ENCODE measurements around the gene ZNF76. TPM values are rescaled to one million over a fixed set of nuclear protein-coding genes. Genes with fewer than 3 reads are reported as not detected.

ZNF76 gene
- polyA plus RNA-seq, 2 of the 4 experiments (the other 2 are of a cell fraction) = 7.9 to 10.5 TPM

Other genes starting within 250 kb of the ZNF76 start
- 0.06 and 0.11 TPM in 2 replicates for gene TCP11, start 118.4 kb upstream of the ZNF76 start, polyA plus RNA-seq (2011; rRNA removed)
- gene TCP11, start 118.4 kb upstream of the ZNF76 start, polyA plus RNA-seq (2017; fragmentation: RNase III; extraction: RNeasy Plus Mini Kit Qiagen cat#74134 plus additional on column Dnase treatment) = not detected in 3 replicates
- gene SCUBE3, start 45.8 kb upstream of the ZNF76 start, polyA plus RNA-seq (2011; rRNA removed) = 0.06 and 0.09 TPM in 2 replicates
- gene SCUBE3, start 45.8 kb upstream of the ZNF76 start, polyA plus RNA-seq (2017; fragmentation: RNase III; extraction: RNeasy Plus Mini Kit Qiagen cat#74134 plus additional on column Dnase treatment) = 0.07 to 0.13 TPM (median 0.09 TPM) in 3 replicates
- gene DEF6, start 38.1 kb downstream of the ZNF76 start, polyA plus RNA-seq (2011; rRNA removed) = 0.05 and 0.13 TPM in 2 replicates
- gene DEF6, start 38.1 kb downstream of the ZNF76 start, polyA plus RNA-seq (2017; fragmentation: RNase III; extraction: RNeasy Plus Mini Kit Qiagen cat#74134 plus additional on column Dnase treatment) = 0.05 to 0.08 TPM (median 0.07 TPM) in 3 replicates
- 3.8 and 4.1 TPM in 2 replicates for gene PPARD, start 82.8 kb downstream of the ZNF76 start, polyA plus RNA-seq (2011; rRNA removed)
- 5.1 to 5.9 TPM (median 5.4 TPM) in 3 replicates for gene PPARD, start 82.8 kb downstream of the ZNF76 start, polyA plus RNA-seq (2017; fragmentation: RNase III; extraction: RNeasy Plus Mini Kit Qiagen cat#74134 plus additional on column Dnase treatment)
- 3.5 and 3.7 TPM in 2 replicates for gene FANCE, start 192.6 kb downstream of the ZNF76 start, polyA plus RNA-seq (2011; rRNA removed)
- 3.1 to 3.7 TPM (median 3.3 TPM) in 3 replicates for gene FANCE, start 192.6 kb downstream of the ZNF76 start, polyA plus RNA-seq (2017; fragmentation: RNase III; extraction: RNeasy Plus Mini Kit Qiagen cat#74134 plus additional on column Dnase treatment)
- 1,645 and 1,707 TPM in 2 replicates for gene RPL10A, start 208.7 kb downstream of the ZNF76 start, polyA plus RNA-seq (2011; rRNA removed)
- gene RPL10A, start 208.7 kb downstream of the ZNF76 start, polyA plus RNA-seq (2017; fragmentation: RNase III; extraction: RNeasy Plus Mini Kit Qiagen cat#74134 plus additional on column Dnase treatment) = 1,150 to 1,165 TPM (median 1,153 TPM) in 3 replicates
- 2.1 and 2.6 TPM in 2 replicates for gene TEAD3, start 237.3 kb downstream of the ZNF76 start, polyA plus RNA-seq (2011; rRNA removed)
- 3.0 to 4.5 TPM (median 4.2 TPM) in 3 replicates for gene TEAD3, start 237.3 kb downstream of the ZNF76 start, polyA plus RNA-seq (2017; fragmentation: RNase III; extraction: RNeasy Plus Mini Kit Qiagen cat#74134 plus additional on column Dnase treatment)

Measured in A549 (cell line).